ENCODE data around the gene SPTB.

The SPTB gene

DNA sequence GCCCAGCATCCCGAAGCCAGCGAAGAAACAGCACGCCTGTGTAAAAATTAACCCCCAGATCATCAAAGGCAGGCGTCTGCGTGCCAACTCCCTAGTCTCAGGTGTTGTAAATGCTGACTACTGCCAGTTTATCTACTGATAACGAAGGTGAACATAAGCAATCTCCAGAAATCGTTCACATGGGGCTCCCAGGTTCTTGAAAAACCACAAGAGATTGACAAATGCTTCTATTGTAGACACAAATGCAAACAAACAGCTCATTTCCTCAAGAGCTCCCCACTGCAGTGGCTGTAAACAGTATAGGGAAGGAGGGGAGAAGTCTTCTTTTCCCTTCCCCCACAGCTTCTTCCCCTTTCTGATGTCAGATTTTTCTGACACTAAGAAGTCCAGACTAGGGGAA, 180.8 kb downstream of the SPTB start:
- DNase-seq (ENCODE audit: low read depth, low spot score) = no peak
- no peak for TF ChIP-seq CTCF (IDR thresholded peaks at IDR 0.05; ENCODE audit: low read depth, low read length)
- in situ Hi-C loops (cut with HindIII; ENCODE audit: low sequenced_read_pairs) = no loop called here
- no peak overlapping the region for H3K4me3 ChIP-seq (ENCODE audit: low read depth, low read length)

GRCh38 chr14:64696355-64696857, 183.3 kb downstream of the SPTB start:
- in situ Hi-C loops (cut with HindIII; ENCODE audit: low sequenced_read_pairs) = no loop called here
- no peak overlapping the region for H3K4me3 ChIP-seq (ENCODE audit: low read depth, low read length)
- no peak for TF ChIP-seq CTCF (IDR thresholded peaks at IDR 0.05; ENCODE audit: low read depth, low read length)
- no peak for DNase-seq (ENCODE audit: low read depth, low spot score)

All from astrocyte of the spinal cord (primary cell).